OCI-LY1 (cell line): ENCODE data around the gene LIAS.

Experiments
- H2AFZ ChIP-seq: fragments of 200-600 bp; sonication (generic), shearing (Covaris generic); 2 replicates; pipeline ENCODE4 v1.6.0; 2014; ENCODE audit warnings: antibody characterized with exemption, mild to moderate bottlenecking, low read length
- H3F3A ChIP-seq: fragments of 200-600 bp; sonication (generic), shearing (Covaris generic); 2 replicates; pipeline ENCODE4 v1.6.0; 2014; ENCODE audit warnings: mild to moderate bottlenecking, antibody characterized with exemption, low read length, moderate library complexity; ENCODE audit not compliant: insufficient read depth
- H3K27ac ChIP-seq: fragments of 200-600 bp; sonication (generic); 2 replicates; pipeline ENCODE4 v1.5.1; 2014; ENCODE audit warnings: low read length, mixed run types, mild to moderate bottlenecking, low read depth; ENCODE audit not compliant: poor library complexity, severe bottlenecking
- H3K27me3 ChIP-seq: fragments of 200-600 bp; sonication (generic); 2 replicates; pipeline ENCODE4 v1.6.0; 2014; ENCODE audit warnings: antibody characterized with exemption, mild to moderate bottlenecking, low read length, moderate library complexity; ENCODE audit not compliant: insufficient read depth
- H3K36me3 ChIP-seq: fragments of 200-600 bp; sonication (generic); 2 replicates; pipeline ENCODE4 v1.6.1; 2014; ENCODE audit warnings: mild to moderate bottlenecking, antibody characterized with exemption, low read length, moderate library complexity, mixed read lengths; ENCODE audit not compliant: insufficient read depth
- H3K4me1 ChIP-seq: fragments of 200-600 bp; sonication (generic); 2 replicates; pipeline ENCODE4 v1.5.1; 2014; ENCODE audit warnings: mild to moderate bottlenecking, low read length, moderate library complexity; ENCODE audit not compliant: insufficient read depth, severe bottlenecking
- H3K4me2 ChIP-seq: fragments of 200-600 bp; sonication (generic), shearing (Covaris generic); 2 replicates; pipeline ENCODE4 v1.6.1; 2014; ENCODE audit warnings: low read length
- H3K4me3 ChIP-seq: fragments of 200-600 bp; sonication (generic); 2 replicates; pipeline ENCODE4 v1.5.1; 2014; ENCODE audit warnings: low read length, low read depth, mild to moderate bottlenecking, mixed read lengths; ENCODE audit not compliant: poor library complexity, severe bottlenecking
- H3K79me2 ChIP-seq: fragments of 200-600 bp; shearing (Covaris generic); 2 replicates; pipeline ENCODE4 v1.6.1; 2016; ENCODE audit warnings: mixed run types, low read length, mixed read lengths; ENCODE audit not compliant: insufficient read depth
- H3K9ac ChIP-seq: fragments of 200-600 bp; sonication (generic), shearing (Covaris generic); 2 replicates; pipeline ENCODE4 v1.6.1; 2014; ENCODE audit warnings: mild to moderate bottlenecking, low read length, mixed read lengths
- H3K9me2 ChIP-seq: fragments of 200-600 bp; sonication (generic), shearing (Covaris generic); 2 replicates; pipeline ENCODE4 v1.6.1; 2014; ENCODE audit warnings: low read depth, mild to moderate bottlenecking, low read length, mixed read lengths
- H3K9me3 ChIP-seq: fragments of 200-600 bp; shearing (Covaris generic); 2 replicates; pipeline ENCODE4 v1.6.1; 2014; ENCODE audit warnings: low read length, mixed read lengths
- H4K20me1 ChIP-seq: fragments of 200-600 bp; sonication (generic), shearing (Covaris generic); 2 replicates; pipeline ENCODE4 v1.6.0; 2016; ENCODE audit warnings: mild to moderate bottlenecking, low read length; ENCODE audit not compliant: insufficient read depth
- EZH2 ChIP-seq: fragments of 200-600 bp; sonication (generic), shearing (Covaris generic); IDR thresholded peaks from 2 replicates; pipeline ENCODE4 v1.8.0; 2017; ENCODE audit warnings: borderline replicate concordance, mixed run types, mild to moderate bottlenecking, antibody characterized with exemption, low read length, moderate library complexity, mixed read lengths
- TF ChIP-seq, protein P1 (sequence below): fragments of 200-600 bp; sonication (generic), shearing (Covaris generic); IDR thresholded peaks from 2 replicates; pipeline ENCODE4 v1.5.1; 2017; ENCODE audit warnings: mild to moderate bottlenecking, antibody characterized with exemption, low read length, moderate library complexity, mixed read lengths

Gene LIAS

DNA sequence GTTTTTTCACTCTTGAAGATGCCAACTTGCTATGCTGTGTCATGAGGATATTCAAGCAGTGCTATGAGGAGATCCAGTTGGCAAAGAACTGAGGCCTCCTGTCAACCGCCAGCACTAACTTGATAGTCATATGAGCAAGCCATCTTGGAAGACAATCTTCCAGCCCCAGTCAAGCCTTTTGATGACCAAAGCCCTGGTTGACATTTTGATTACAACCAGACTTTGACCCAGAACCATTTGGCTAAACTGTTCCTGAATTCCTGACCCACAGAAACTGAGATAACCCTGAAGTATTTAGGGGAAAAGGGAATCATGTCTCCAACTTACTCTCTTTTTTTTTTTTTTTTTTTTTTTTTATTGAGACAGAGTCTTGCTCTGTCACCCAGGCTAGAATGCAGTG is 35.5 kb downstream of the LIAS start:
- Histone ChIP-seq H3K9me3 (no peaks in the 10 kb centered on the region), H3K27ac (no peak overlapping the region), H3K79me2 (no peaks in the 10 kb centered on the region), H3K4me2 (no peak overlapping the region), H3K4me3 (no peak overlapping the region), H4K20me1 (no peaks in the 10 kb centered on the region), H3K27me3 (no peaks in the 10 kb centered on the region), H3F3A (no peaks in the 10 kb centered on the region), H3K9ac (no peak overlapping the region), H3K9me2 (no peaks in the 10 kb centered on the region), H3K36me3 (peaks cover 10% of the 10 kb centered on the region), H3K4me1 (no peaks in the 10 kb centered on the region), H2AFZ (no peak overlapping the region)
- TF ChIP-seq, protein P1, sequence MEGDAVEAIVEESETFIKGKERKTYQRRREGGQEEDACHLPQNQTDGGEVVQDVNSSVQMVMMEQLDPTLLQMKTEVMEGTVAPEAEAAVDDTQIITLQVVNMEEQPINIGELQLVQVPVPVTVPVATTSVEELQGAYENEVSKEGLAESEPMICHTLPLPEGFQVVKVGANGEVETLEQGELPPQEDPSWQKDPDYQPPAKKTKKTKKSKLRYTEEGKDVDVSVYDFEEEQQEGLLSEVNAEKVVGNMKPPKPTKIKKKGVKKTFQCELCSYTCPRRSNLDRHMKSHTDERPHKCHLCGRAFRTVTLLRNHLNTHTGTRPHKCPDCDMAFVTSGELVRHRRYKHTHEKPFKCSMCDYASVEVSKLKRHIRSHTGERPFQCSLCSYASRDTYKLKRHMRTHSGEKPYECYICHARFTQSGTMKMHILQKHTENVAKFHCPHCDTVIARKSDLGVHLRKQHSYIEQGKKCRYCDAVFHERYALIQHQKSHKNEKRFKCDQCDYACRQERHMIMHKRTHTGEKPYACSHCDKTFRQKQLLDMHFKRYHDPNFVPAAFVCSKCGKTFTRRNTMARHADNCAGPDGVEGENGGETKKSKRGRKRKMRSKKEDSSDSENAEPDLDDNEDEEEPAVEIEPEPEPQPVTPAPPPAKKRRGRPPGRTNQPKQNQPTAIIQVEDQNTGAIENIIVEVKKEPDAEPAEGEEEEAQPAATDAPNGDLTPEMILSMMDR, result no peak
- no peak for TF ChIP-seq EZH2

DNA sequence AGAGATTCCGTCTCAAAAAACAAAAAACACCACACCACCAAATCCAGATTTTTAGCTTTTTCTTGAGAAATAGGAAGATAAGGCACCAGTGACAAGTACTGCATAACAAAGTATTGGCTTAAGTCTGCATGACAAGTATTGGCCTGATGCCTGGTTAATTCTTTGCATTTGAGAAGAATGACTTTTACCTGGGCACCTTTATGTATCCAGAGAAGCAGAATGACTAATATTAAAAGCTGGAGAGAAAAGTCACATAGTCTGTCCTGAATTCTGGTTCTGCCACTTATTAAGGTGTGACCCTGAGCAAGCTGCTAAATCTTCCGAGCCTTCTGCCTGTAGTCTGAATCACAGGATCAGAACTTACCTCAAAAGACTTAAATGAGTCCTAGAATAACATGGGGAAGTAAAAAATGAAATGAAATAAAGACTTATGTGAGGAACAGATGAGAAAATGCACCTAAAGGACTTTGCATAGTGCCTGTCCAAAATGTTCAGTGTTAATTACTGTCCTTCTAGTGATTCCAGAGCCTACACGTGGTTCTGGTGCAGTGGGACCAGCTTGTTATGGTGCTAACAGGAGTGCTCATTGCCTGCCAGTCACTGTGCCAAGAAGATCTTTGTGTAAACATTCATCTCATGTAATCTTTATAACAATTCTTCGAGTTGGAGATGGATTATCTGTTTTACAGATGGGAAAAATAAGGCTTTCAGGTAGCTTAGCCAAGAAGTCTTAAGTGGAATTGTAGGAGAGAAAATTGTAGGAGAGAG is 36.8 kb downstream of the LIAS start:
- no peak overlapping the region for H3K4me2 ChIP-seq
- no peaks in the 10 kb centered on the region for H4K20me1 ChIP-seq
- no peaks in the 10 kb centered on the region for H3K4me1 ChIP-seq
- no peak overlapping the region for H3K27ac ChIP-seq
- H3F3A ChIP-seq, result no peaks in the 10 kb centered on the region
- TF ChIP-seq EZH2, result no peak
- TF ChIP-seq, protein P1, result no peak
- H3K9me3 ChIP-seq, result no peaks in the 10 kb centered on the region
- H3K9ac ChIP-seq, result no peak overlapping the region
- no peaks in the 10 kb centered on the region for H3K9me2 ChIP-seq
- no peaks in the 10 kb centered on the region for H3K79me2 ChIP-seq
- H2AFZ ChIP-seq, result no peak overlapping the region
- no peaks in the 10 kb centered on the region for H3K27me3 ChIP-seq
- no peak overlapping the region for H3K4me3 ChIP-seq
- H3K36me3 ChIP-seq, result peaks cover 17% of the 10 kb centered on the region

DNA sequence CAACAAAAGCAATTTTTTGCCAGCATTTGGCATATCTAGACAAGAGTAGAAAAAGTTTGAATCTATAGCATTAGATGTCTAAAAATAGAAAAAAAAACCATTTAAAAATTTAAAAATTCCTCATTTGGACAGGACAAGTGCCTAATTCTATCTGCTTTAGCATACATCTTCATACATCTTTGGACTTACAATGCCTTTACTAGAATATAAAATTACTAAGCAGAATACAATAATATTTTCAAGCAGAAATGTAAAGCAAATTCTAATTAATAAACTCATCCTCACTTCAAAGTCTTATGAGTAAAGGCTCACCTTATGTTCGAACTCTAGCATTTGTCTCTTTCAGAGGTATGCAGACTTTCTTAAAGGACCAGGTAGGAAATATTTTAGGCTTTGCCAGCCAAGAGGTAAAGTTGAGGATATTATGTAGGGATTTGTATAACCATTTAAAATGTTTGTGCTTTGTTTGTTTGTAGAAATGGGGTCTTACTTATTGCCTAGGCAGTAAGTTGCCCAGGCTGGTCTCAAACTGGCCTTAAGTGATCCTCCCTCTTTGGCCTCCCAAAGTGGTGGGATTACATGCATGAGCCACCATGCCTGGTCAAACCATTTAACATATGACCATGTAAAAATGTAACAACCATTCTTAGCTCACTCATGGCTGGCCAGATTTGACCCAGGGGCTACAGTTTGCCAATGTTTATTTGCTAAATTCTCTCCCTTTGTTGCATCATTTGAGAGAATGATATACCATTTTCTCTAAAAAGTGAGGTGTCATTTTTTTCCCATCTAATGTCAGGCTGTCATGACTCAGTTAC is 39.3 kb downstream of the LIAS start:
- no peak overlapping the region for H3K27ac ChIP-seq
- H3K36me3 ChIP-seq, result peaks cover 31% of the 10 kb centered on the region
- no peaks in the 10 kb centered on the region for H3F3A ChIP-seq
- H3K79me2 ChIP-seq, result no peaks in the 10 kb centered on the region
- no peaks in the 10 kb centered on the region for H3K4me1 ChIP-seq
- no peak for TF ChIP-seq EZH2
- TF ChIP-seq, protein P1, result no peak
- H3K4me2 ChIP-seq, result no peak overlapping the region
- H3K4me3 ChIP-seq, result no peak overlapping the region
- no peaks in the 10 kb centered on the region for H4K20me1 ChIP-seq
- H3K27me3 ChIP-seq, result no peaks in the 10 kb centered on the region
- H3K9ac ChIP-seq, result no peak overlapping the region
- H2AFZ ChIP-seq, result no peak overlapping the region
- H3K9me2 ChIP-seq, result no peaks in the 10 kb centered on the region
- no peaks in the 10 kb centered on the region for H3K9me3 ChIP-seq
